ENCODE data around the gene SLC27A1.
"Not testable (repeated sequence)": the region's sequence is repeated elsewhere in the genome, so short reads cannot be mapped to it uniquely, and the experiment has no call there.

SLC27A1 gene

DNA sequence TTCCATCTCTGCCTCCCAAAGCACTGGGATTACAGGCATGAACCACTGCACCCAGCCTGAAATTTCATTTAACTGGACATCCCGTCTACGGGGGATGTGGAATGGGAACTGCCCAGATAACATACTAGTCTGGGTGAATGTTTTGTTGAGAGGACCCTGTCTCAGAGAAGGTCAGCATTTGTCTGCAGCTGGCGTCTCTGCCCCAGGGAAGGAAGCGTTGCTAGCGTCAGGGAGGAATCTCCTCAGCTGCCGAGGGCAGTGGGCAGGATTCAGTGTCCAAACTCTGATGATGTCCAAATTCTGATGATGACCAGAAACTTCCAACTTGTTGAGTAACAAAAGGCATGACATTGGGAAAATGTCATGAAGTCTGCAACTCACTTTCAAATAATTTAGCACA, 12.7 kb upstream of the SLC27A1 start:
- DNase-seq, result no peak

DNA sequence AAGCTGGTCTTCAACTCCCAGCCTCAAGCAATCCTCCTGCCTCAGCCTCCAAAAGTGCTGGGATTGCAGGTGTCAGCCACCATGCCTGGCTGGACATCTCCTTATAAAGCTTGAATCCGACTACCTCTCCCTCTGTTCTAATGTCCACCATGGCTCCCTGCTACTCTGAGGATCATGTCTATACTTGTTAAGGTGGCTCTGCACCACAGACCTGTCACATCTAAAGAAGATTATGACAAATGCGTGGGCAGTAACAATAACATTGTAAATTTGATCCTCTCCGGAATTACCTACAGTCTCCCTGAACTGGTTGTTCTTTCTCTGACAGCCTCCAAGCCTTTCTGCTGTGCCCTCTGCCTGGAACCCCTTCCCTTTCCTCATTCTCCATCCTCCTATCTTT, 11.4 kb upstream of the SLC27A1 start:
- DNase-seq, result no peak

DNA sequence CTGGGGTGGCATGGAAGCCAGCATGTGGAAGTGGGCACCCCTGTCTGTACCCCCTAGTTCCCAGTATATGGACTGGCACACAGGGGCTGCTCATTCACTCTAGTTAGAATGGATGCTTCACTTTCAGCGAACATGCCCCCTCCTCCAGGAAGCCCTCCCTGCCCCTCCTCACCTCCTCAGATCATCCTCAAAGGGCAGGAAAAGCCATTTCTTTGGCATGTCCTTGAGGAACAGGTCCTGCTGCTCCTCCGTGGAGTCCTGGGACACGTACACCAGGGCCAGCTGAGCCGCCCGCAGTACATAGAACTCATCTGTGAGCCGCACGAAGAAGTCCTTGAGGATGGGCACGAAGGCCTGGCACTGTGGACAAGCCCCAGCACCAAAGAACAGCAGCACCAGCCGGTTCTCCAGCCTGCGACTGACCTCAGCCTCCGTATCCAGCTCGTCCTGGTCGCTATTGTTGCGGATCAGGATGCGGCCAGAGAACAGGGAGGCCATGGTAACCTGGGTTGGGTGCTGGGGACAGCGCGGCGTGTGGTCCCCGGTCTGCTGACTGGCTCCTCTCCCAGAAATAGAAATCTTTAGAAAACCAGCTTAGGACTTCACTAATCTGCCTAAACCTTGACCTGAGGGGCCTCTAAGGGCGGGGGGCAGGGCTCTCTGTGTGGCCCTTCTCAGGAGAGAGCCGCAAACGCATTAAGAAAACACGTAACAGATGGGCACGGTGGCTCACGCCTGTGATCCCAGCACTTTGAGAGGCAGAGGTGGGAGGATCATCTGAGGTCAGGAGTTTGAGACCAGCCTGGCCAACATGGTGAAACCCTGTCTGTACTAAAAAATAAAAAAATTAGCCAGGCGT, 9.7 kb upstream of the SLC27A1 start, which contains the start of gene NXNL1:
Gene NXNL1, minus strand, starts transcription at position 555 of the 859 bp plus-strand sequence. Its CDS starts 57 bp downstream, at position 498.
- no peak for DNase-seq

DNA sequence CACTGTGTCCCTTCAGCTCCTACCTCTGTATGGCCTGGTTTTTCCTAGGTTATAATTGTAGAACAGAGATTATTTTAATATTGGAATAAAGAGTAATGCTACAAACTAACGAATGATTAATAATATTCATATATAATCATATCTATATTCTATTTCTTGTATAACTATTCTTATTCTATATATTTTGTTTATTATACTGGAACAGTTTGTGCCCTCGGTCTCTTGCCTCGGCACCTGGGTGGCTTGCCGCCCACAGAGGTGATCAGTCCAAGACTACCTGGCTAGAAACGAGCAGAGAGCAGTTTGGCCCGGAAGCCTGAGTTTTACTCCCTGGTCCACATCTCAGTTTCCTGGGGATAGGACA, 3.9 kb upstream of the SLC27A1 start:
- DNase-seq, result no peak

DNA sequence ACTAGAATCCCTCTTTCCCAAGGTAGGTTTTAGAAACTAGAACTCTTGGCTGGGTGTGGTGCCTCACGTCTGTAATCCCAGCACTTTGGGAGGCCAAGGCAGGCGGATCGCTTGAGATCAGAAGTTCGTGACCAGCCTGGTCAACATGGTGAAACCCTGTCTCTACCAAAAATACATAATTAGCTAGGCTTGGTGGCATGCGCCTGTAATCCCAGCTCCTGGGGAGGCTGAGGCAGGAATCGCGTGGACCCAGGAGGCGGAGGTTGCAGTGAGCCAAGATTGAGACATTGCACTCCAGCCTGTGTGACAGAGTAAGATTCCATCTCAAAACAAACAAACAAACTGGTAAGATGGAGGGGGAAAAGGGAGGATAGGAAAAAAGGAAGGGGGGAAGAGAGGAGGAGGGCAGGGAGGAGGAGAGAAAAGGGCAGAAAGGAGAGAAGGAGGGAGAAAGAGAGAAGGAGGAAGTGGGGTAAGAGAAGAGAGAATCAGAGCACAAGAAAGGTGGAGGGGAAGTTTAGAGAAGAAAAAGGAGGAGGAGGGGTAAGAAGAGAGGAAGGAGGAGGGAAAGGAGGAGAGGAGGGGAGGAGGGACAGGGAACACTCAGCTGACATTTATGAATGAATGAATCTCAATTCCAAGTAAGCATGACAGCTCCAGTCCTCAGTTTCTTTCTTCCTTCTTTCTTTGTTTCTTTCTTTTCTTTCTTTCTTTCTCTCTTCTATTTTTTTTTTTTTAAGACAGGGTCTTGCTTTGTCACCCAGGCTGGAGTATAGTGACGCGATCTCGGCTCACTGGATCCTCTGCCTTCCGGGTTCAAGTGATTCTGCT, 2.6 kb upstream of the SLC27A1 start:
- no peak for DNase-seq

DNA sequence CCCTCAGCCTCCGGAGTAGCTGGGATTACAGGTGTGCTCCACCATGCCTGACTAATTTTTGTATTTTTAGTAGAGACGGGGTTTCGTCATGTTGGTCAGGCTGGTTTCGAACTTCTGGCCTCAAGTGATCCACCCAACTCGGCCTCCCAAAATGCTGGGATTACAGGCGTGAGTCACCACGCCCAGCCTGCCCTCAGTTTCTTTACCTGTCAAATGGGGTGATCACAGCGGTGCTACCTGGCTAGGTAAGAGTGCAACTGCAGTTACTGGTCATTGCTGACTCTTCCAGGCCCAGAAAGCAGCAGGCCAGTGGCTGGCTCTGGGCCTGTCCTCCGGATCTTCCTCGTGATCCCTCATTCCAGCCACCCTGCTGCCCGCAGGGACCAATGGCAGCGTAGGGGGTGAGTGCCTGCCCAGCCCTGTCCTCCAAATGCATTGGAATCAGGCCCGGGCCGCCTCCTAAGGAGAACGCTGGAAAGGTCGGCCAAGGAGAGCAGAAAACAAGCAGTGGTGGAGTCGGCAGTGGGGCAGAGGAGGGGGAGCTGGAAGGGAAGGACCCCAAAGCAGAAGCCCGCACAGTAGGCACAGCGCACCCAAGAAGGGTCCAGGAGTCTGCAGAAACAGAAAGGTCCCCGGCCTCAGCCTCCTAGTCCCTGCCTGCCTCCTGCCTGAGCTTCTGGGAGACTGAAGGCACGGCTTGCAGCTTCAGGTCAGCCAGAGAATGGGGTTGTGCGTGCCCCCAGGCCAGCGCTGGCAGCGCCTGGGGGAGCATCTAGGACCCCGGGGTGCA, 1.8 kb upstream of the SLC27A1 start:
- no peak for DNase-seq

DNA sequence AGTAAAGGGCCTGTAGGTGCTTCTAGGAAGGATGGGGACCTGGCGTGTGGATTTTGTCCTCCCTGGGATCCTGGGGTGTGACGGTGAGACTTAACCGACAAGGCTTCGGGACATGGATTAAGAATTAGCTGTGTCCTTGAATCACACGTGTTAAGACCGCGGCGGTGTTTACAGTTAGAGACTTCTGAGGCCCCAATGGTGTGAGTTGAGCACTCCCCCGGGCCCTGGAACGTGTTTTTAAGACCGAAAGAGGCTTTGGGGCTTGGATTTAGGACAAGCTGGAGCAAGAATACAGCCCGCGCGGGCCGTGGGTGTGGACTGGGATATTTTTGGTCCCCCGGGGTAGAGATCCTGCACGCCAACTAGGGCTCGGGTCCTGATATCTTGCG, 1.2 kb upstream of the SLC27A1 start:
- DNase-seq, result no peak

DNA sequence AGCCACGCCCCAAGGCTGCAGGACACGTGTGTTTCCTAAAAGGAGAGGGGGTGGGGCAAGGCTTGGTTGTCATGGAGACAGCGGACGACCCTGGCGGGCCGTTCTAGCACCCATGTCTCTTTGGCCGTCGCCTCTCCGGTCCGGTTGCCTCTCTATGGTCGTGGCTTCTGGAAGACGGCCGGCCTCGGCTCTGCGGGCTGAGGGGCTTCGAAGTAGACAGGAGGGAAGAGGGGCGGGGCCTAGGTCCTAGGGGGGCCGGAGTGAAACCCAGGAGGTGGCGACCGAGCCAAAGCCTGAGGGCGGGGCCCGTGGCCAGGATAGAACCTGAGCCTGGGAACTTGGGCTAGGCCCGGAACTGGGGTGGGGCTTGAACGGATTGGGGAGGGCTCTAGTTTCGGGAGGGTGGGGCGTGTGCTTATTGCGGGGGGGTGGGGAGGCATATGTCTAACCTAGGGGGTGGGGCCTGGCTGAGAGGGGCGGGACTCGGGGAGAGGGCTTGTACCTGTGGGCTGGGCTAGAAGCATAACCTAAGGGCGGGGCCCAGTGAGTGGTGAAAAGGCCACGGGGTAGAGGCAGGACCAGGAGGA, 750 bp upstream of the SLC27A1 start:
- peak; percentile 99 for DNase-seq

DNA sequence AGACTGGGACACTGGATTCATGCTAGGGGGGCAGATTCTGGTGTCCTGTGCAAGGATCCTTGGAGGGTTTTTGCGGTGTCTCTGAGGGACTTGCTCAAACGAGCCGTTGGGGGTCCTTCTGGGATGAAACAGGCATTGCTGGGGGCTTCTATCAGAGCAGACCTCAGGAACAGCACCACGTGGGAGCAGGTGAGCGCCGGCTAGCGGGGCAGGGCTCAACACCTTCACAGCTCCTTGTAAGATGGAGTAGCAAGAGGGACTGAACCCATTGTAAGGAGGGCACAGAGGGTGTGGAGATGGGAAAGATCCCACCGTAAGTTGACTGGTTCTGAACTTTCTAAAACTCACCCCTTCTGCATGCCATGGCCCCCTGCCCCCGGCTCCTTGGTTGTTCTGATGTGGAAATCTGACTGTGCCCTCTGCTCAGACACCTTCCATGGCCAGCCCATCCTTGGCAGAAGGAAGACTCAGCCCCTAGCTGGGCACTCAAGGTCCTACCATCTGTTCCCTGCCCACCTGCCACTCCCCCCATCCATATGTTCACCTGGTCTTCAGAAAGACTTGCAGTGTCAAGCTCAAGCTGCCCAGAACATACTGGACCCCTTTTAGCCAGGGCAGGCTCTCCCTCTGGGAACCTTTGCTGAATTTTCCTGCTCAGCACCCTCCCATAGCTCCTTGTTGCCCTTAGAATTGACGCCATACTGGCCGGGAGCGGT, 1.2 kb downstream of the SLC27A1 start:
- DNase-seq, result no peak

DNA sequence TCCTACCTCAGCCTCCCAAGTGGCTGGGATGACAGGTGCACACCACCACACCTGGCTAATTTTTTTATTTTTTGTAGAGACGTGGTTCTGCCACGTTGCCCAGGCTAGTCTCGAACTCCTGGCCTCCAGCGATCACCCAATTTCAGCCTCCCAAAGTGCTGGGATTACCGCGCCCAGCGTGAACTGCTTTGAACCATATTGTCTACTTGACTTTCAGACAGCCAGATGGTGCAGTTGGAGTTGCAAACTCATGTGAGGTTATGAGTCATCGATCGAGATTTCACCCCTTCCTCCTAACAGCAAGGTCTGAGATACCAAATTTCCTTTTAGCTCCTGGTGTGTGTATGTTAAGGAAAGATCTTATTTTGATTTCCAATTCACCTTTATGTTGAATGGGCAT, 2.7 kb downstream of the SLC27A1 start:
- peak; percentile 39 for DNase-seq

DNA sequence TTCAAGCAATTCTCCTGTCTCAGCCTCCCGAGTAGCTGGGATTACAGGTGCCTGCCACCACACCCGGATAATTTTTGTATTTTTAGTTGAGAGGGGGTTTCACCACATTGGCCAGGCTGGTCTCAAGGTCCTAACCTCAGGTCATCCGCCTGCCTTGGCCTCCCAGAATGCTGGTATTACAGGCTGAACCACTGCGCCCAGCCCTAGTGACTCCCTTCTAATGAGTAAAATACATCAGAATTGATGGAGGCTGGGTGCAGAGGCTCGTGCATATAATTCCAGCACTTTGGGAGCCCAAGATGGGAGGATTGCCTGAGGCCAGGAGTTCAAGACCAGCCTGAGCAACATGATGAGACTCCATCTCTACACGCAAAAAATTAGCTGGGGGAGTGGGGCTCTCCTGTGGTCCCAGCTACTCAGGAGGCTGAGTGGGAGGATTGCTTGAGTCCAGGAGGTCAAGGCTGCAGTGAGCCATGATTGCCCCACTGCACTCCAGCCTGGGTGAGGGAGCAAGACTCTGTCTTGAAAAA, 4.8 kb downstream of the SLC27A1 start:
- DNase-seq, result not testable (repeated sequence)

DNA sequence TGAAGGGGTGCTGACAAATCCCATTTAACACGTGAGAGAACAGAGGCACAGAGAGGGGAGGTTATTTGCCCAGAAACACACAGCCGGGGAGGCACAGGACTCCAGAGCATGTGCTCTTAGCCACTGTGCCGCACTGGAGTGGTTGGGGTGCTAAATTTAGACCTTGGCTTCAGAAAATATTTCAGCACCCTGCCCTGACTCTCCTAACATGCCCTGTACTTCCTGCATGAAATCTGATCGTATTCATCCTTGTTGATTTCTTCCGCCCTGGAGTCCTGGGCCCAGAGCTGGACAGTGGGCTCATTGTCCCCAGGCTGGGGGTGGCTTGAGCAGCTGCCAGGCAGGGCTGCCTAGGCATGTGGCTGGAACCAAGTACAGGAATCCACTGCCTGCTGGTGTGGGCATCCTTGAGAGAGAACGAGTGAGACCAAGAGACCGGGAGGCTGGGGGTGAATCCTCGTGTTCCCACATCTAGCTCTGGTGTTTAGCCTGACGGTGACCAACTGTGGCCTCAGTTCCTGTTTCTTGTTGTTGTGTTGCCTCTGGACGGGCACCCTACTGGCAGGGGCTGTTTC, 5.3 kb downstream of the SLC27A1 start:
- no peak for DNase-seq

DNA sequence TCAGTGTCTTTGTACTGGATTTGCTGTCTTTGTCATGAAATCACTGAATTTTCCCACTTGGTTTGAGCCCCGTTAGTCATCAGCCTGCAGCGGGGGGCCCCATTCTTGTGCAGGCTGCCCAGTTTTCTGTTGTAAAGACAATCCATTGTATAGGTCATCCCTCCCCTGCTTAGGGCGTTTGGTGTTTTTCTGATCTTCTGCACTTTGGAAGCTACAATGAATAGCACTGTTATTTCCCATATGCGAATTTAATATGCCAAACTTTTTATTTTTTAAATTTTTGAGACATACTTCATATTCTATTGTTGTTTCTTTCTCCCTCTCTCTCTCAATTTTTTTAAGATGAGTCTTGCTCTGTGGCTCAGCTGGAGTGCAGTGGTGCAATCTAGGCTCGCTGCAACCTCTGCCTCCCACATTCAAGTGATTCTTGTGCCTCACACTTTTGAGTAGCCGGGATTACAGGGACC, 9.0 kb downstream of the SLC27A1 start:
- DNase-seq, result no peak

DNA sequence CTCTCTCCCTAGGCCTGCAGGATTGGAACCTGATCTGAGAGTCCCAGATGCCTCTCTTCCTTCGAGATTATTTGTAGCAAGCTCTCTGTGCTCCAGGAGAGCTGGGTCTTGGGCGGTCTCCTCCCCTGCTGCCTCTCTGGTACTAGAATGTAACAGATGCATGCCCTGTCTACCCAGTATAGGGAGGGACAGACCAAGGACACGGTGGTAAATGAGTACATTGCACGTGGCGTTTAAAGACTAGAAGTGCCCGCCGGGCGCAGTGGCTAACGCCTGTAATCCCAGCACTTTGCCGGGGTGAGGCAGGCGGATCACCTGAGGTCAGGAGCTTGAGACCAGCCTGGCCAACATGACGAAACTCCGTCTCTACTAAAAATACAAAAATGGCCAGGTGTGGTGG, 11.7 kb downstream of the SLC27A1 start:
- DNase-seq, result no peak

DNA sequence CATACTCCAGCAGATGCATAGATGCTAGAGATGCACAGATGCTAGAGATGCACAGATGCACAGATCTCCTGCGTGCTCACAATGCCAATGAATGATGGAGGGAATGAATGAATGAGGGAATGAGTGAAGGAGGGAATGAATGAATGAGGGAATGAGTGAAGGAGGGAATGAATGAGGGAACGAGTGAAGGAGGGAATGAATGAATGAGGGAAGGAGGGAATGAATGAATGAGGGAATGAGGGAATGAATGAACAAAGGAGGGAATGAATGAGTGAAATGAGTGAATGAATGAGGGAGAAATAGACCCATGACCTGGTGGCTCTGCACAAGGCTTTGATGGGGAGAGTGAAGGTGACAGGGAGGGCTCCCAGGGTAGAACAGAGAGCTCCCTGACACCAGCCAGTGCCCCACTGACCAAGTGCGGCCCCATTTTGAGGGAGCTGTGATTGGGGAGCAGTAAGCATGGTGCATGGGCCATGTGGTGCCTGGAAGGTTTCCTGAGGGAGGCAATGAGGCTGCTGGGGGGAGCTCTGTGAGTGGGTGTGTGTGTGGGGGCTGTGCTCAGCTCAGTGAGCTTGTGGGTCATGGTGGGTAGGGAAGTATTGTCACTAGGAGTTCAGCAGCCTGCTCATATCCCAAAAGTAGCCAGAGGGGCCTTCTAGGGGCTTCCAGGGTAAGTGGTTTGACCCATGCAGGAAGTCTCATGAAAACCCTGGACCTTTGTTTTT, 12.7 kb downstream of the SLC27A1 start:
- no peak for DNase-seq

DNA sequence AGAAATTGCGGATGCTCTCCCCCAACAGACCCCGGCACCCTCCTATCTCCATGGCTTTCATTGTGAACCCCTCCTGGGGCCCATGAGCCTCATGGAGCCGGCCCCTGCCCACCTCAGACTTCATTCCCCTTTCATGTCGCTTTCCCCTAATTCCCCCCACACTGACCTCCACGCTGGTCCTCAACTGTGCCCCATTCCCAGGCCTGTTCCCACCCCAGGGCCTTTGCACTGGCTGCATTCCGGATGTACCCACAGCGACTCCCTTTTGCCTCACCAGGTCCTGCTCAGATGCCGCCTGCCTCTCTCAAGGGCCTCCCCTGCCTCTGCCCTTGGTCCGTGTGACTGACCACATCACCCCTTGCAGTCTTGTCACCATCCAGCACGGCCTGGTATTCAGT, 13.3 kb downstream of the SLC27A1 start:
- DNase-seq, result no peak

DNA sequence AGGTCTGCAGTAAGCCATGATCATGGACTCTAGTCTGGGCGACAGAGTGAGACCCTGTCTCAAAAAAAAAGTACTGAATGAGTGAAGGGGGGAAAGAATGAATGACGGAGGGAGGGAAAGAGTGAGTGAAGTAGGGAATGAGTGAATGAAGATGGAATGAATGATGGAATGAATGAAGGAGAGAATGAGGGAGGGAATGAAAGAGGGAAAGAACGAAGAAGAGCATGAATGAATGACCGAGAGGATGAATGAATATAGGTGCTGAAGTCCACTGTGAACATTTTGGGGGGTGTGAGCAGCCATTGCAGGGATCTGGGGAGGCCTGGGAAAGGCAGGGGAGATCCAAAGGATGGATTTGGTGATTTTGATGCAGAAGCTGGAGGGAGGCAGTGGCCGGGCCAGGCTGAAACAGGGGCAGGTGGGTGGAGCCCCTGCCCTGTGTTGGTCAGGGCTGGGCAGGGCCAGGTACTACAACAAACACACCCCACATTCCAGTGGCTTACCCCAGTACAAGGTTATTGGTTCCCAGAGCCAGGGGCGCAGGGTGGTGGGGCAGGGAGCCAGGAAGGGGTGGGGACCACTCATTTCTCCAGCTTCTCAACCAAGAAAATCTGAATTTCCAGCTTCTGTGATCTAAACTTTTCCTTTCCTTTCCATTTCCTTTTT, 14.3 kb downstream of the SLC27A1 start:
- DNase-seq, result no peak

DNA sequence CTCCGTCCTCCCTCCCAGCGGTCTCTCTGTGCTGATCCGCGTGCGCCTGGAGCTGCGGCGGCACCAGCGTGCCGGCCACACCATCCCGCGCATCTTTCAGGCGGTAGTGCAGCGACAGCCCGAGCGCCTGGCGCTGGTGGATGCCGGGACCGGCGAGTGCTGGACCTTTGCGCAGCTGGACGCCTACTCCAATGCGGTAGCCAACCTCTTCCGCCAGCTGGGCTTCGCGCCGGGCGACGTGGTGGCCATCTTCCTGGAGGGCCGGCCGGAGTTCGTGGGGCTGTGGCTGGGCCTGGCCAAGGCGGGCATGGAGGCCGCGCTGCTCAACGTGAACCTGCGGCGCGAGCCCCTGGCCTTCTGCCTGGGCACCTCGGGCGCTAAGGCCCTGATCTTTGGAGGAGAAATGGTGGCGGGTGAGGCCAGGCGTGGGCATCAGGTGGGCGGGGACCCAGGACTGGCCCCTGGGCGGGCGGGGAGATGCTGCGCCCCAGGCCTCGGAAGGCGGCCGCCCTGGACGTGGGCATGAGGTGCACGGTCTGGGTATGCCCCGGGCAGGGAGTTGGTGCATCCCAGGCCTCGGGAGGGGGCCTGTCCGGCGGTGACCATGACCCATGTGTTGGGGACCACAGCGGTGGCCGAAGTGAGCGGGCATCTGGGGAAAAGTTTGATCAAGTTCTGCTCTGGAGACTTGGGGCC, 16.4 kb downstream of the SLC27A1 start:
- DNase-seq, result no peak

All from CD4-positive, alpha-beta T cell treated with Interleukin-6 for 4 hours (primary cell).